GM06990 (cell line): ENCODE data around the gene TMEM179.

Experiments
- DNase-seq: peaks from one replicate; pipeline ENCODE4 v3.0.0-alpha.2; 2011; ENCODE audit not compliant: insufficient read length; ENCODE audit errors: extremely low read depth
- H3K27me3 ChIP-seq: replicated peaks from 2 replicates; pipeline ENCODE4 v1.6.0; 2011; ENCODE audit warnings: low read length; ENCODE audit not compliant: control insufficient read depth, insufficient read depth
- H3K36me3 ChIP-seq: 2 replicates; pipeline ENCODE4 v1.5.1; 2011; ENCODE audit warnings: low read length; ENCODE audit not compliant: control insufficient read depth, insufficient read depth
- H3K4me3 ChIP-seq: replicated peaks from 2 replicates; pipeline ENCODE4 v1.5.1; 2011; ENCODE audit warnings: low read depth, mild to moderate bottlenecking, control low read depth, low read length
- TF ChIP-seq, protein P1 (sequence below): IDR thresholded peaks from 2 replicates; pipeline ENCODE4 v1.5.1; 2011; ENCODE audit warnings: low read length, control low read depth, mild to moderate bottlenecking, inconsistent platforms; ENCODE audit not compliant: insufficient read depth, poor library complexity, severe bottlenecking

Gene TMEM179

GRCh38 chr14:104567957-104568225 is 36.7 kb downstream of the TMEM179 start:
- H3K27me3 ChIP-seq, result peaks cover 3% of the 10 kb centered on the region; the same call in 1 of the 2 replicates
- TF ChIP-seq, protein P1, sequence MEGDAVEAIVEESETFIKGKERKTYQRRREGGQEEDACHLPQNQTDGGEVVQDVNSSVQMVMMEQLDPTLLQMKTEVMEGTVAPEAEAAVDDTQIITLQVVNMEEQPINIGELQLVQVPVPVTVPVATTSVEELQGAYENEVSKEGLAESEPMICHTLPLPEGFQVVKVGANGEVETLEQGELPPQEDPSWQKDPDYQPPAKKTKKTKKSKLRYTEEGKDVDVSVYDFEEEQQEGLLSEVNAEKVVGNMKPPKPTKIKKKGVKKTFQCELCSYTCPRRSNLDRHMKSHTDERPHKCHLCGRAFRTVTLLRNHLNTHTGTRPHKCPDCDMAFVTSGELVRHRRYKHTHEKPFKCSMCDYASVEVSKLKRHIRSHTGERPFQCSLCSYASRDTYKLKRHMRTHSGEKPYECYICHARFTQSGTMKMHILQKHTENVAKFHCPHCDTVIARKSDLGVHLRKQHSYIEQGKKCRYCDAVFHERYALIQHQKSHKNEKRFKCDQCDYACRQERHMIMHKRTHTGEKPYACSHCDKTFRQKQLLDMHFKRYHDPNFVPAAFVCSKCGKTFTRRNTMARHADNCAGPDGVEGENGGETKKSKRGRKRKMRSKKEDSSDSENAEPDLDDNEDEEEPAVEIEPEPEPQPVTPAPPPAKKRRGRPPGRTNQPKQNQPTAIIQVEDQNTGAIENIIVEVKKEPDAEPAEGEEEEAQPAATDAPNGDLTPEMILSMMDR, result no peak
- no peak overlapping the region for H3K4me3 ChIP-seq
- no peaks in the 10 kb centered on the region for H3K36me3 ChIP-seq
- no peak for DNase-seq

- DNase-seq, result no peak
- Histone ChIP-seq H3K36me3 (no peaks in the 10 kb centered on the region), H3K27me3 (peaks cover 3% of the 10 kb centered on the region; the same call in 1 of the 2 replicates), H3K4me3 (no peak overlapping the region)
- TF ChIP-seq, protein P1, result no peak
Observed at GRCh38 chr14:104567141-104567956, 37.2 kb downstream of the TMEM179 start.

DNA sequence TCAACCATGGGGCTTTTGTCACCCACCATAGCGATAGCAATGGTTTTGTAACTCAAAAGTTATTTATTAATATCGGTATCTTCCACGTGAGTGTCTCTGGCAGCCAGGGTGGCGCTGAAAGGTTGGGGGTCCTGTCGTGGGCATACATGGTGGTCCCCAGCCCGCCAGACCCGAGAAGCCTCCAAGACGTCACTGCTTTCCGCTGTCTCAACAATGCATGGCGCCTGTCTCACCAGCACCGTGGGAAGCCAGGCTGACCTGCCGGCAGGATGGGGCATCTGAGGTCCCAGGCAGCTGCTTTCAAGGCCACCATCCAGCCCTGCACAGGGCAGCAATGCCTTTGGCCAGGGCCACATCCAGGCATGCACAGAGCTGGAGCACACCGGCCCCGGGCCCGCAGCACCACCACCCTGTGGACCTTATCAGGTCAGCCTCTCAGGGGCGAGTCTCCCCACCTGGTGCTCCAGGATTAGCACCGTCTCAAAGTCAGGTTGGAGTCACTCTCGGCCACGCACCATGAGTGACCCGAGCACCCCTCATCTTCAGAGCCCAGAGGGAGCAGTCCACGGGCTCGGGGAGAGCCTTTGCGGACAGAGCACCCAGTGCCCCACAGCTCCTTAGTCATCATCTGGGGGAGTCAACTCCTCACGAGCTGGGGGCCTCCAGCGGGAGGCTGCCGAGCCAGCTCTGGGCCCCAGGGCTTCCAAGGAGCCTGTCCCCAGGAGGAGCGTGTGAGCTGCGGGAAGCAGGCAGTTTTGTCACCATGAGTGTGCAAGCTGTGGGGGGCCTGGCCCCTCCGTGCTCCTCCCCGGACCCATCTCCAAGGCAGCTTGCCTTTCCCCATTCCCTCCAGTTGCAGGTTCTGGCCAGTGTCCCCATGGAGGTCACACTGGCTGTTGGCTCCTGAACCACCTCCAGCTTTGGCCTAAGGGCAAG is 39.6 kb downstream of the TMEM179 start:
- no peak for DNase-seq
- no peaks in the 10 kb centered on the region for H3K36me3 ChIP-seq

GRCh38 chr14:104563742-104564615 is 40.6 kb downstream of the TMEM179 start:
- TF ChIP-seq, protein P1, result peak; percentile 66
- Histone ChIP-seq H3K4me3 (no peak overlapping the region), H3K36me3 (no peaks in the 10 kb centered on the region), H3K27me3 (peaks cover 5% of the 10 kb centered on the region; the same call in 1 of the 2 replicates)
- DNase-seq, result peak; percentile 41

More for the DNA sequence above, 39.6 kb downstream of the TMEM179 start:
- peaks cover 5% of the 10 kb centered on the region; the same call in 1 of the 2 replicates for H3K27me3 ChIP-seq
- TF ChIP-seq, protein P1, result no peak
- H3K4me3 ChIP-seq, result no peak overlapping the region

- TF ChIP-seq, protein P1, result no peak
- H3K4me3 ChIP-seq, result no peak overlapping the region
- DNase-seq, result no peak
- H3K36me3 ChIP-seq, result no peaks in the 10 kb centered on the region
- peaks cover 5% of the 10 kb centered on the region; the same call in 1 of the 2 replicates for H3K27me3 ChIP-seq
Observed at GRCh38 chr14:104563191-104563741, 41.3 kb downstream of the TMEM179 start.
